HG02852 (cell line): ENCODE results near the gene PTPRA.
A peak's percentile ranks its signal among the peaks of the same experiment; 100 is the strongest.
"Not testable (repeated sequence)": the region's sequence is repeated elsewhere in the genome, so short reads cannot be mapped to it uniquely, and the experiment has no call there.

Experiments used
- ATAC-seq: cut with Tn5 transposase; IDR thresholded peaks from one replicate; pipeline ENCODE4 v1.9.1; 2021; ENCODE audit warnings: mild to moderate bottlenecking, moderate library complexity; ENCODE audit not compliant: unreplicated experiment

Gene PTPRA

DNA sequence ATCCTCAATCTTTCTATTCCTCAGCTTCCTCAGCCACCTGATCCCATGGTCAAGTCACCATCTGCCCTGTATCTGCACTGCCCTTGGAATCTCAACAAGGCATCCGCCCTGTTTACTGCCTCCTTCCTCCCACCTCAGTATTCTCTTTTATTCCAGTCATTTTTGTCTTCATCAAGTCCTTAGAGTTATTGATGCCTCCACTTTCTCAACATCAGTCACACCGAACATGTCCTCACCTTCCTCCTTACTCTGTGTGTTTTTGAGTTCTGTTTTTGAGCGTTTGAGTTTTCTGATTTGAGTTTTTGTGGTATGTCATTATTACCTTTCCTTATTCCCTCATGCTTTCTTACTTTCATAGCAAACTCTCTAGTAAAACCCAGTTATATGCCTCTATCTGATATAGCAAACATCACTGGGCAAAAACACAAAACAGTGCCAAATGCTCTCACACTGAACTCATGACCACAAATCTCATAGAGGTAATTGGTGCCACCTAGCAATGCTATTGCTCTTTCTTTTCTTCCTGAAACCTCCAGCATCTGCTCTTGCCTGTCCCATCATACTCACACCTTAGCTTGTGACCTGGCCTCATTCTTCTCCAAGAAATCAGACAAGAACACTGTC is 158.4 kb downstream of the PTPRA start:
- no peak for ATAC-seq

DNA sequence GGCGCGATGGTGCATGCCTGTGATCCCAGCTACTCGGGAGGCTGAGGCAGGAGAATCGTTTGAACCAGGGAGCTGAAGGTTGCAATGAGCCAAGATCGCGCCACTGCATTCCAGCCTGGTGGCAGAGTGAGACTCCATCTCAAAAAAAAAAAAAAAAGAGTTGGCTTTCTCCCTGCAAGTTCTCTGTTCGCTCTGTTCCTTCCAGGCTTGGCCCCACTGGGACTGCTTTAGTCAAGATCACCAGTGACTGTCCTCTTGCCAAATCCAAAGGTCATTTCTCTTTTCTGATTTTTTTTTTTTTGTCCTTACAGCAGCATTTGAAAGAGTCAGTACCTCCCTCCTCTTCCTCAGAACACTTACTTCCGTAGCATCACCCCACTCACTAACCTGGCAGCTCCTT is 159.3 kb downstream of the PTPRA start:
- no peak for ATAC-seq

DNA sequence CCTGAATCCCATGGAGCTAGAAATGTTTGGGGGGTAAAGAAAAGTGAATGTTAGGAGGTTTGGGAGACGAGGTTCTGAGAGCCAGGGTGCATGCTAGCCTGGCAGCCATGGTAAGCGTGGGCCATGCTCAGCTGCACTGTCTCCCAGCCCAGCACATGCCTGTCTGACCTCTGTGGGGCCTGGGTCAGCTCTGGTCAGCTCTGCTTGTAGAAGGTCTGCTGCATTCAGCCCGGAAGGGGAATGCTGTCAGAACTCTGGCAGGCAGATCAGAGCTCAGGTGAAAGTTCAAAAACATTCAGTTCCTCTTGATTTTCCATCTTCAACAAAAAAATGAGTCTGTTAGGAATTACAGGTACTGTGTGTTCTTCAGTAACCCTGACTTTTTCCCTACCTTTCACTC is 164.4 kb downstream of the PTPRA start:
- no peak for ATAC-seq

DNA sequence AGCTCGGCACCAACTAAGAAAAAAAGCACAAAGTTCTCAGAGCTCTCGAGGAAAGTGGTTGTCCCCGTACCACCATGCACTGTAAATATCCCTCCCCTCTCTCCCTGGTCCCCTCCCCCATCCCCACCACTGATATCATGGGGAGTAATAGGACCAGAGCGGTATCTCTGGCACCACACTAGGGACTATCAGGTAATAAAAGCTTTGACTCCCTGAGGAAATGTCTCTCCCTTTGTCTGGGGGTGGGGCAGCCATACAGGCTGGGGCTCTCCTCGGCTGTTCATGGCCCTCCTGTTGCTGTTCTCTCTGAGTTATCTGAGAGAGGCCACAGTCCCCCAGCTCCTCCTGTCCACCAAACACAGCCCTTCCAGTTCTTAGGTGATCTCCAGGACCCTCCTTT is 165.2 kb downstream of the PTPRA start:
- no peak for ATAC-seq

DNA sequence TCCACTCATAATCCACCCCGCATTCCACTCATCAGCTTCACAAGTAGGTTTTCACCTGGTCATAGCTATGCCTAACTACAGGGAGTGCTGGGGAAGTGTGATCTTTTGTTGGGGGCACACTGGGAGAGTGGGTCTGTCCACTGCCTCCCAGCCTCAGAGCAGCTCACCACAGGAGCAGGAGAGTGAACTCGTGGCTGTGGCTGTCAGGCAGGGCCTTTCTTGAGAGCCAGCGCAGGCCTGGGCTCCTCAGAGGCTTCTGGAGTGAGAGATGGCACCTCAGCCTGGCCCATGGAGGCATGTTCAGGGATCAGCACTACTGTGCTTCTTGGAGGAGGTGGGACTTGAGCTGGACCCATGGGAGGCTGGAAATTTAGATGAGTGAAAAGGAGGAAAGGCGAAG is 166.1 kb downstream of the PTPRA start:
- no peak for ATAC-seq

DNA sequence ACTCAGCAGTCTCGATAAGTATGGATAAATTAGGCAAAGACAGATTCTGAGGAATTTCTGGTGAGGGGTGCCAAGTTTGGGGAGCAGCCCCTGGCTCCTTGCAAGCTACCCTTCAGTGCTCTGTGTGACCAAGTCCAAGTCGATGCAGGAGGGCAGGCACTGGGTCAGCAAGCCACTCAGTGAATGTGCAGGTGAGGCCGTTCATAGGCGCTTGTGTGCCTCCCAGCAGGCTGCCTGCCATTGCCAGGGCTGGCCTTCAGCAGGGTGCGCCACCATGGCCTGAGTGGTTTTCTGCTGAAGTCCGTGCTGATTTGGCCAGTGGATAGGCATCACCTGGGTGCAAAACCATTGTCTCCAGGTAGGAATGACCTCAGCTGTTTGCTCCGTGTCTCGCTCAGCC is 166.8 kb downstream of the PTPRA start:
- ATAC-seq, result no peak

DNA sequence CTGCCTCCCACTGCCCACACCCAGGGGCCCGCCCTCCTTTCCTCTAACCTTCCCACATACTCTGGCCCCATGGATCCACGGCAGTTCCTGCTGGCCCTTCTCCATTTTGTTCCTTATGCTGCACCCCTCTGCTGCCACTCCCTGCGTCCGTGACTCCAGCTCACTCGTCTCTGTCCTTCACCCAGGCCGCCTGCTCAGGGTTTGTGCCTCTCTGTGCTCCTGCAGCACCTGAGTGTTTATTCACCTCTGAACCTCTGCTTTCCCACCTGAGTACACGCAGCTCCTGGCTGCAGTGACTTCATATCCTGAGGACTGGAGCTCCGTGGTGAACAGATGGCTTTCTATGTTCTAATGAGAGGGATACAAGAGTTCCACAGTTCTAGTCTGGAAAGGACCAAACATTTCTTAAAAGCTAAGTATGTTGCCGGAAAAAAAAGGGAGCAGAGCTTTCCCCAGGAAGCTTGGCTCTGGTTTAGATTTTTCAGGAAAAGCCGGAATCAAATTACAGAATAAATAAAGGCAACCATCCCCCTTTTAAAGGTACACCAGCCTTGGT is 168.7 kb downstream of the PTPRA start:
- ATAC-seq, result no peak

DNA sequence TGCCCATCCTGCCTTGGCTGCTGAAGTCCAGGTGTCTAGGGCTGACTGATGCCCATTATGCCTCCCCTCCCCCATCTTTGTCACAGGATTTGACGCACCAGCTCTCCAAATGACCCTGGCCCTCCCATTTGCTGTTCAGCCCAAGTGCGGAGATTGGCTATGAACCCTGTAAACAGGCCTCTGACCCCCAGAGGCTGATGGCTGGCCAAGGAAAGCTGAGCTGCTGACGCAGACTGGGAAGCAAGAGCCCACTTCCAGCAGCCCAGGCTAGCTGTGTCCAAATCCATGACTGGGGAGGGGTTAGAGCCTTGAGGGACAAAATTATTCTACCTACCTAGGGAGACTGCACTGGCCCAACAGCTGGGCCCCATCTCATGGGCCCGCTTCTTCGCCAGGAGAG is 169.3 kb downstream of the PTPRA start:
- ATAC-seq, result no peak

DNA sequence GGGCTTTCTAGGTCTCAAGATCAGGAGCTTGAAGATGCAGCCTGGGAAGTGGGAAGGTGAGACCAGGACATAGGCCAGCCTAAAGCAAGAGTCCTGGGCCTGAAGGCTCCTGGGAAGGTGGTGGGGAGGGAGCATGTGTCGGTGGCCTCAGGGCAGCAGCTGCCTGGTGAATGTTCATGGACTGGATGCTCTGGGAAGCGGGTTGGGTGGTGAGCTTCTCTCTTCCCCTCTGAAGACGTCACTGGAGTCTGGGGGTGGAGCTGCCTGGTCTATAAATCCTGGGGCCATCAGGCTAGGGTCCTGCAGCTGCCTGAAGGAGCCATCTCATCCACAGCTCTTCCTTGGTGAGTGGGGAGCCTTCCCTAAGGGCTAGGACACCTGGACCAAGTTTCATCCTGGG is 170.0 kb downstream of the PTPRA start, which contains the start of gene GNRH2:
GNRH2 (plus strand) TSS at position 301 of the 400 bp plus-strand sequence. CDS start 793 bp downstream, outside the sequence.
- no peak for ATAC-seq

DNA sequence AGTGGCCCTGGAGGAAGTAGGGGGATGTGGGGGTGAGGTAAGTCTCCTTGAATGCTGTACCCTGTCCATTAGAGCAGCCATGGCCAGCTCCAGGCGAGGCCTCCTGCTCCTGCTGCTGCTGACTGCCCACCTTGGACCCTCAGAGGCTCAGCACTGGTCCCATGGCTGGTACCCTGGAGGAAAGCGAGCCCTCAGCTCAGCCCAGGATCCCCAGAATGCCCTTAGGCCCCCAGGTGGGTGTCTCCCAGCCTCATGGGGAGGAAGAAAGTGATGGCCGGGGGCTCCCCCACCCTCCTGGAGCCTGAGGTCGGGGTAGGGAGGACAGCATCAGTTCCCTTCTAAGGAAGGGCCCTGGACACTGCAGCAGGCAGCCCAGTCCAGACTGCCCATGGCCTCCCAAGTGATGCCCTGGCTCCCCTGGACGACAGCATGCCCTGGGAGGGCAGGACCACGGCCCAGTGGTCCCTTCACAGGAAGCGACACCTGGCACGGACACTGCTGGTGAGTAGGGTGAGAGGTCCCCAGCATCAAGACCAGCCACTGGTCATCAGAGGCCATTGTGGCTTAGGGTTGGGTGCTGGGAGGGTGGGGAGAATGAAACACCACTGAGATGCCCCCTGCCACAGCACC is 171.2 kb downstream of the PTPRA start:
- no peak for ATAC-seq

DNA sequence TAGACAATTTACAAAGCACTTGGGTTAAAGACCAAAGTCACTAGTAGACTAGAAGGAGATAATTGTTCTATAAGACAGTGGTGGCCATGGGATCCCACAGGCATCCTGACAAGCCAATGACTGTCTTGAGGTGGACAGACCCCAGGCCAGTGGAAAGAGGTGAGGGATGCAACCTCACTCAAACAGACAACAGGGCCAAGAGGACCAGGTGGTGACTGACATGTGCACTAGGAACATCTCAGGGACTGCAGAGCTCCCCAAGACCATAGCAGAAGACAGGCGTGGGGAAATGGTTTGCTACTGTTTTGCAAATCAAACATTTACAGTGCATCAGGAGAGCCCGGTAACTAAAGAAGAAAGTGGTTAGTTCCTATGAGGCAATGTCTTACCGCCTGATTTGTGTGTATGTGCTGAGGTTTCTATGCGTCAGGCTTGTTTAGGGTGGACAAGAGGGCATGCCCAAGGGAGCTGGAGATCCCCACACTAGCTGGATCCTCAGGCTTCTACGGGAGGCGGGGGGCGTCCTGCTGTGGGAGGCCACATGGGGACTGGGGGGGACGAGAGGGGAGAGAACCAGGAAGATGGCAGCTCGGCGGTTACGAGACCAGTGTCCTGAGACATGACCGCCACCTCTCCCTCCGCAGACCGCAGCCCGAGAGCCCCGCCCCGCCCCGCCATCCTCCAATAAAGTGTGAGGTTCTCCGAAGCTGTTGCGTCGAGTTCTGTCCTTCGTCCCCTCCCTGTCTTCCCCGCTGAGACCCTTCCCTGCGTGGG is 171.9 kb downstream of the PTPRA start:
- peak; percentile 53 for ATAC-seq

DNA sequence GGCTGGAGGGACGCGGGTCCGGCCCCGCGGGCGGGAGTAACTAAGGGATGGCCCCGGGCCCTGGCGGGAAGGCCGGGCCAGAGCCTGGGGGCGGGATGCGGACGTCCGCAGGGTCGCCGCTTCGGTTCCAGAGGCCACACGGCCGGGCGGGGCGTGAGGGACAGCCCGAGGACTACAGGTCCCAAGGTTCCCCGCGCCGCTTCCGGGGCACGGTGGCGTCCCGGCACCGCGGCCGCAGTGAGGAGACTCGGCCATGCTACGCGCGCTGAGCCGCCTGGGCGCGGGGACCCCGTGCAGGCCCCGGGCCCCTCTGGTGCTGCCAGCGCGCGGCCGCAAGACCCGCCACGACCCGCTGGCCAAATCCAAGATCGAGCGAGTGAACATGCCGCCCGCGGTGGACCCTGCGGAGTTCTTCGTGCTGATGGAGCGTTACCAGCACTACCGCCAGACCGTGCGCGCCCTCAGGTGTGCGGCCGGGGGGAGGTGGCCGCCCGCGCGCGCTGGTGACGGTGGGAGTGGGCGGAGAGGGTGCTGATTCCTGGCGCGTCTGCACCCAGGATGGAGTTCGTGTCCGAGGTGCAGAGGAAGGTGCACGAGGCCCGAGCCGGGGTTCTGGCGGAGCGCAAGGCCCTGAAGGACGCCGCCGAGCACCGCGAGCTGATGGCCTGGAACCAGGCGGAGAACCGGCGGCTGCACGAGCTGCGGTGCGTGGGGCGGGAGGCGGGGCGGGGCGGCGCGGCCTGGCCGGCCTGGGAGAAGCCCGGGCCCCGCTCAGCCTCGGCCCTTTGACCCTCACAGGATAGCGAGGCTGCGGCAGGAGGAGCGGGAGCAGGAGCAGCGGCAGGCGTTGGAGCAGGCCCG is 172.8 kb downstream of the PTPRA start, which contains the start of gene MRPS26:
MRPS26 (plus strand) TSS at position 237 of the 861 bp plus-strand sequence; CDS start at position 254, 17 bp downstream.
- ATAC-seq, result peak; percentile 89

DNA sequence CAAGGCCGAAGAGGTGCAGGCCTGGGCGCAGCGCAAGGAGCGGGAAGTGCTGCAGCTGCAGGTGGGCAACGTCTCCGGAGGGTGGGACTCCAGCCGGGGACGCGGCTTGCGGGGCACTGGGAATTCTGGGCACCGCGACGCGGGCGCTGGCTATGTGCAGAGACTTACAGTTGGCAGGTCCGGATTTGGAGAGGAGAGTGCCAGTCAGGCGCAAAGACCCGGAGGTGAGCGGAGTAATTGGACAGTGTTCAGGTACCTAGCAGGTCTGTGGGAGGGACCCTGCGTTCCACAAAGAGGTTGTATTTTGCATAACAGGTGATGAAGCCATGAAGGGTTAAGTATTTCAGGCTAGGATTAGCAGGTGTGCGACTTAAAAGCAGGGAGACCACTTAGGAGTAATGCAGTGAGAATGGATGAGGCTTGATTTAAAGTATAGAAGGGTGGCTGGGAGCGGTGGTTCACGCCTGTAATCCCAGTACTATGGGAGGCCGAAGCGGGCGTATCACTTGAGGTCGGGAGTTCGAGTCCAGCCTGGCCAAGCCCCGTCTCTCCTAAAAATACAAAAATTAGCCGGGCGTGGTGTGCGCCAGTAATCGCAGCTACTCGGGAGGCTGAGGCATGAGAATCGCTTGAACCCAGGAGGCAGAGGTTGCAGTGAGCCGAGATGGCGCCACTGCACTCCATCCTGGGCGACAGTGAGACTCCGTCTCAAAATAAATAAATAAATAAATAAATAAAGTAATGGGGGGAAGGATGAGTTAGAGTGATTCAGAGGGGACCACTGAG is 173.6 kb downstream of the PTPRA start:
- ATAC-seq, result no peak

DNA sequence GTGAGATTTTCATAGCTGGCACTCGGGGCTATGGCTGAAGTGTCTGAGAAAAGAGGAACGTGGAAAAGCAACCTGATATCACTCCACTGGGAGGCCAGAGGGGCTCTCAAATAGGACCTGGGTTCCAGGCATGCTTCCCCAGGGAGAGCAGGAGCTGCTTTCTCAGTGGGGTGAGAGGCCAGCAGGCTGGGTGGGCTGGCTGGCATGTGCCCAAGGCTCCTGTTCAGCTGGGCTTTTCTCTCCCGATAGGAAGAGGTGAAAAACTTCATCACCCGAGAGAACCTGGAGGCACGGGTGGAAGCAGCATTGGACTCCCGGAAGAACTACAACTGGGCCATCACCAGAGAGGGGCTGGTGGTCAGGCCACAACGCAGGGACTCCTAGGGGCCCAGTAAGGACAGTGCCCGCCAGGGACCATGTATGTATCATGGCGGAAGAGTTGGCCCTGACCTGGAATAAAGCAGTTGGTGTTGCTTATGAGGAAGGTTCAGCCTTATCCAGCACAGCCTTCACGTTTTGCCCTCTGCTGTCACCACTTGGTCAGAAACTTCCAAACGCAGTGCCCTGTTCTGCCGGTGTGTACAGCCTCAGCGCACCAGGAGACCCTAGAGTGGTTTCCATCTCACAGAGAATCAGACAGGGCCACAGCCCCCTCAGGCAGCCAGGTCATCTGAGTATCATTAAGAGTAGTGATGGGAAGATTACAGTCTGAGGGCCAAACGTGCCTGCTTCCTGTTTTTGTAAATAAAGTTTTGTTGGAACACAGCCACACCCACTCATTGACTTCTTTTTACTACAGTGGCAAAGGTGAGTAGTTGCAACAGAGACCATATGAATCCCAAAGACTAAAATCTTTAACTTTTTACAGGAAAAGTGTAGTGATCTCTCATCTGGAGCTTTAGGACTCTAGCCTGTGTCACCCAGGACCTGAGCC is 174.5 kb downstream of the PTPRA start:
- ATAC-seq, result no peak

DNA sequence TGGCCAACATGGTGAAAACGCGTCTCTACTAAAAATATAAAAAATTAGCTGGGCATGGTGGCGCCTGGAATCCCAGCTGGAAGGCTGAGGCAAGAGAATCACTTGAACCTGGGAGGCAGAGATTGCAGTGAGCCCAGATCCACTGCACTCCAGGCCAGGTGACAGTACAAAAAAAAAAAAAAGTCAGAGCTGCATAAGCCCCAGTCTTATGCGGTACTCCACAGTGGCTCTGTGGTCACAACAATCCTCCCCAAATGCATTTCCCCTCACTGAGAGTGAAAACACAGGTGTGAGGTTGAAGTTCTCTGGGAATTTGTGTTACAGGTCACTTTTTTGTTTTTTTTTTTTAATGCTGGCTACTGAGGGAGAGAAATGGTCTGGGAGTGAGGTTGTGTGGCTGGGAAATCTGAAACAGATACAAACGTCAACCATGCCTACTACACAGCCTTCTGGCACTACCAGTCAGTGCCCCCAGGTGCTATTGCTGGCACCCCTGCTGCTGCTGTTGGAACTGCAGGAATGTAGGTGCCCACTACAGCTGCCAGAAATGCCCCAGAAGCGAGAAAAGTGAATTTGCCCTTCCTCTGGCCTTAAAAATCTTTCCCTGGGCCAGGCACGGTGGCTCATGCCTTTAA is 178.2 kb downstream of the PTPRA start:
- no peak for ATAC-seq

DNA sequence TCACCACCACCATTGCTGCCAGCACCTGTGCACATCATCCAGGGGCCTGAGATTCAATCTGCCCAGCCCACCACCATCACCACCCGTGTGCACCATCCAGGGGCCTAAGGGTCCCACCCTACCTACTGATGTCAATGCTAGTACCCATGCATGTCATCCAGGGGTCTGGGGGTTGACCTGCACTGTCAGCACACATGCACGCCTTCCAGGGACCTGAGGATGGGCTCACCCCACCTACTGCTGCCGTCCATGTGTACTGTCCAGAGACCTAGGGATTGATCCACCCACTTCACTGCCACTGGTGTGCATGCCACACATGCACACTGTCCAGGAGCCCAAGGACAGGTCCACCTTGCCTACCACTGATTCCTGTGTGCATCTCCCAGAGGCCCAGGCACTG is 186.2 kb downstream of the PTPRA start:
- no peak for ATAC-seq

DNA sequence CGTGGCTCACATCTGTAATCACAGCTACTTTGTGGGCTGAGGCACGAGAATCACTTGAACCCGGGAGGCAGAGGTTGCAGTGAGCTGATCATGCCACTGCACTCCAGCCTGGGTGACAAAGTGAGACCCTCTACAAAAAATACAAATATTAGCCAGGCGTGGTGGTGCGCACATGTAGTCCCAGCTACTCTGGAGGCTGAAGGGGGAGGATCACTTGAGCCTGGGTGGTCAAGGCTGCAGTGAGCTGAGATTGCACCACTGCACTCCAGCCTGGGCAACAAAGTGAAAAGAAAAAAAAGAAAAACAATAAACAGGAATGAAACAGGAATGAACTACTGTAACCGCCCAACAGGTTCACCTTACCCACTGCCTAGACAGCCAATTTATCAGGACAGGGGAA is 190.8 kb downstream of the PTPRA start:
- not testable (repeated sequence) for ATAC-seq
